RPMI8226 (cell line): ENCODE results near the gene DYSF.
"Not testable (repeated sequence)": the region's sequence is repeated elsewhere in the genome, so short reads cannot be mapped to it uniquely, and the experiment has no call there.

ENCODE experiments used
- DNase-seq: peaks from one replicate; pipeline ENCODE4 v3.0.0-alpha.2; 2015

Gene DYSF

DNA sequence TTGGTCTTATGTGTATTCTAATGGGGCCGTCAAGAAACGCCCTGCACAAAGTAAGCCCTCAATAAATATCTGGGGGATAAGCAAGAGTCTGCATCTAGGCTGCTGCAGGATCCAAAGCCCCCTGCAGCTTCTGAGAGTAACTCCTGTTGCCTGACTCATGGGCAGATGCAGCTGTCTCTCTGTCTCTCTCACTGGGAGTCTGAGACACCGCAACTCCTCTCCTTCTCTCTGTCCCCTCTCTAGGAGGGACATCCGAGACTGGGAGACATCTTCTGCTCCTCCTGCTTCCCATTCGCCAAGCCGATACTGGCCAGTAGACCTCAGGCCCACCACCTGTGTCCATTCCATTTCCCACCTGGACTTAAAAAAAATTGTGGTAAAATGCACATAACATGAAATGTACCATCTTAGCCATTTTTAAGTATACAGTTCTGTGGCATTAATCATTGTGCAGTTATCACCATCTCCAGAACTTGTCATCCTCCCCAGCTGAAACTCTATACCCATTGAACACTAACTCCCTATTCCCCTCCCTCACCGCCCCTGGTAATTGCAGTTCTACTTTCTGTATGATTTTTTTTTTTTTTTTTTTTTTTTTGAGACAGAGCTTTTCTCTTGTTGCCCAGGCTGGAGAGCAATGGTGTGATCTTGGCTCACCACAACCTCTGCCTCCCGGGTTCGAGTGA, 20.1 kb downstream of the DYSF start:
- no peak for DNase-seq

DNA sequence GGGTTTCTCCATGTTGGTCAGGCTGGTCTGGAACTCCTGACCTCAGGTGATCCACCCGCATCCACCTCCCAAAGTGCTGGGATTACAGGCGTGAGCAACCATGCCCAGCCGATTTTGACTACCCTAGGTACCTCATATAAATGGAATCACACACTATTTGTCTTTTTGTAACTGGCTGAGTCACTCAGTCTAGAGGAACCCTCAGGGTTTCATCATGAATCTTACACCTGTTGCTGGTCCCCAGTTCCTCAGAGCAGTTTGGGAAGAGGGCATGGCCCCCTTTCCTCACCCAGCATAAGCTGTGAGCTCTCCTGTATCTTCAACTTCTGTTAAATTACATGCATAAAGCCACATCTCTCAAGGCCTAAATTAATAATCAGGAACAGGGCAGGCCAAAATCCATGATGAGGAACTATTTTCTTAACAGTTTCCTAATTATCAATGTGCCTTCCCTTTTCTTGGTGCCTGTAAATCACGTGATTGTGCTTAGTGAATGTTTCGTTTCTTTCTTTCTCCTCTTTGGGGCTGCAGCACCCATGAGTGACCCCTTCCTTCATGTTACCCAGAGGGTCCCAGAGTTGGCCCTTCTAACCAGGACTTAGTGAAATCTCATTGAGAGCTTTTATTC, 20.9 kb downstream of the DYSF start:
- DNase-seq = no peak

DNA sequence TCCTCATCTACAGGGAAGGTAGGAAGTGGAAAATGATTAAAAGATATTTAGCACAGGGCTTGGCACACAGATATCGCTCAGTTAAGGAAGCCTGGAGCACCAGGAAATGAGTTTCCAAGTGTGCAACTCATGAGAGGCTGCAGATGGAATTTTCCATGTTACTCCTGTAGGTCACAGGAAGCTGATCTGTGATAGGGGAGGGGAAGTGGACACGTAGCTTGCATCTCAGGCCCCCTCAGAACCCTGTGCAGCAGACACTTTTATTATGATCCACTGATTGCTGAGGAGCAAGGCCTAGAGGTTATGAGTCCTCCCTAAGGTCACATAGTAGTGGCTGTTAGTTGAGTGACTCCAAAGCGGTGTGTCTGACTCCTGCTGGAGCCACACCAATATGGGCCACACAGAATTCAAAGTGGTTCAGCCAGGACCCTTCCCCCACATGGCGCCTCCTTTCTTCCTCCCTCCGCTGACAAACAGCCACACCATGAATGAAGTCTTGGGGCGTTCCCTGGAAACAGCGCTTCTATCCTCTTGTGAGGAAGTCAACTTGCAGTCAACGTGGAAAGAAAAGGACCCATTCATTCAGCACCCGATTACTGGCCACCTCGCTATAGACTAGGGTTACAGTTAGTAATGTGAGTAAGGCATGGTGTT, 21.5 kb downstream of the DYSF start:
- no peak for DNase-seq

DNA sequence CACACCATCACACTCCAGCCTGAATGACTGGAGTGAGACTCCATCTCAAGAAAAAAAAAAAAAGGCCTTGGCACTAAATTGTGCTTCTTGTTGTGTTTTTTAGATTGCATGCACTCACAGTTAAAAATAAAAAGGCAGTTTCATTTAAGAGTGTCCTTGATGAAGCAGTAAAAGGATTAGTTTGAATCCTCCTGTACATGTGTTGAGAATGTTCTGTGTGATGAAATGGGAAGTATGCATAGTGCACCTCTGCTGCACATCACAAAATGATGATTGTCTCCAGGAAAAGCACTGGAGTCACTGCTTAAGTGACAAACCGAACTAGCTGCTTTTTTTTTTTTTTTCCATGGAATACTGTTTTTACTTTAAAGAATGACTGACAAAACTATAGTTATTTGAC, 23.1 kb downstream of the DYSF start:
- no peak for DNase-seq

DNA sequence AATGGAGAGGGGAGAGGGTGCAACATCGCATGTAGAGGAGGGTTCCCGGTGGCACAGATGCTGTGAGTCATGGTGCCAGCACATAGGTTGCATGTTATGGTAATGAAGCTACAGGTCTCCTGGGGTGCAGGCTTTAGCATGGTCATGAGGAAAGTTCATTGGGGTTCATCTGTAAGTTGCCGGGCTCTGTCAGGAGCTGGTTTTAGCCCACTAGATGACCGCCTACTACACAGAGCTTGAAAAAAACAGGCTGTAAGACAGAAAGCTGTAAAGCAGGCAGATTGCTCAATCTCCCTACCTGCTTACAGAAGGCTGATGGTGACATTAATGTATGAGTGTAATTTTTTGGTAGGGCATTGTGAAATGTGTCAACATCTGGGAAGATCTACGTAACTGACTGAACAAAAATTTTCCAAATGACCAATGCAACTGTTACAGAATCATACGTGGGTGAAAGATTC, 23.9 kb downstream of the DYSF start:
- no peak for DNase-seq

DNA sequence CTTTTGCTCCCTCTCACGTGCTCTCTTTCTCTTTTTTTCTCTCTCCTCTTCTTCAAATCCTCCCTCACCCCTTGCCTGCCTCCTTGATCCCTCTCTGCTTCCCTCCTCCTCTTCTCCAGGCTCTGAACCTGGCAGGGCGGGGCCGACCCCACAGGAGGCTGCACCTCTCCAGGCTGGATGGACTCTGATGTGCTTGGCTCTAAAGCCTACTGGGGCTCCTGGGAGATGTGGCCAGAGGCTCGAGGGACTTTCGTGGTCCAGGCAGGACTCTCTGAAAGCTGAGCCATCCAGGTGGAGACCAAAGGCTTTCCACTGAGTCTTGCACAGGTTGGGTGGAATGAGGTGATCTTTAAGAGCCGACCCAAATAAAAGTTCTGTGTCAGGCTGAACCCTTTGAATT, 25.4 kb downstream of the DYSF start:
- no peak for DNase-seq

DNA sequence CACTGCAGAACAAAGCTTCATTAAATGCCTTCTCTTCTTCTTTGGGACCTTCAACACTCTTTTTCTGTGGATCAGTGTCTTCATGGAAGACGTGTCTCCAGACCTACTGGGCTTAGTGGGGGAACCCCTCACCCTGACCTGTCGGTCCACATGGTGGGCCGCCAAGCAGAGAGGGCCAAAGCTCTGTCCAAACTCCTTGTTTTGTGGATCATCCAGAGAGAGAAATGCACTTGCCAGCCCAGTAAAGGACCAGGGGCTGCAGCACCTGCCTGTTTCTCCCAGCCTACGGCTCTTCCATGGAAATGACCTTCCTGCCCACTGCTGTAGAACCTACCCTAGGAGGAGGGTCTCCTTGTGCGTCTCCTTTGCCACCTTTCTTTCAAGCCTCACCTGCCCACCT, 25.9 kb downstream of the DYSF start:
- no peak for DNase-seq

DNA sequence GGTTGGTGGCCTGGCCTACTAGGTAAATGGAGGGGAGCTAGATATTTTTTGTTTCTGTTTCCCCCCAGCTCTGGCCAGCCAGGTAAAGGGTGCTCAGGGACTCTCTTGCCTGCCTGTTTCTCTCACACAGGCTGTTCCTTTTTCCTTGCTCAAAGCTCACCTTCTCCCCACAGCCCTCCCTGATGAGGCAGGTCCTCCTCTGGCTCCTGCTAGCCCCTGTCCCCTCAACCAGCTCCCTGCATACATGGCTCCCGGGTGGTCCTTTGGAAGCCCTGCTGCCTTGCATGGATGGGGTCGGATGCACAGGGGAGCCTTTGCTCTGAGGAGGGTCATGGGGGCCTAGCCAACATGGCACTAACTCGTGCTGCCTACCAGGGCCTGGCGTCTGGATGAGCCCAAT, 27.8 kb downstream of the DYSF start:
- DNase-seq = no peak

DNA sequence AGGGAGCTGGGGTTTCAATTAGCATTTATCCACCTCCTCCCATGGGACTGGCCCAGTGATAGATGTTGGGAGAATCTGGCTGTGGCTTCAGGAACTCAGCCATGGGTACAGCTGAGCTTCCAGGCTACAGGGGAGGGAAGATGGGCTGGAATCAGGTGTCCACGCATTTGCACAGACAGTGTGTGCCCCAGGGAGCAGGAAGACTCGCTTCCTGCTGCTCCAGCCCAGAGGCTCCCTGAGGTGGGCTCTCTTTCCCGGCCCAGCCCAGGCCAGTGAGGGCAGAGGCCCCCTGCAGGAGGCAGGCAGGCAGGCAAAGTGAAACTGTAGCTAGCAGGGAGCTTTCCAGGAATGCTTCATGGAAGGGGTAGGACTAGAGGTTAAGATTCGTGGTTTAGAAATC, 28.7 kb downstream of the DYSF start:
- DNase-seq = no peak

DNA sequence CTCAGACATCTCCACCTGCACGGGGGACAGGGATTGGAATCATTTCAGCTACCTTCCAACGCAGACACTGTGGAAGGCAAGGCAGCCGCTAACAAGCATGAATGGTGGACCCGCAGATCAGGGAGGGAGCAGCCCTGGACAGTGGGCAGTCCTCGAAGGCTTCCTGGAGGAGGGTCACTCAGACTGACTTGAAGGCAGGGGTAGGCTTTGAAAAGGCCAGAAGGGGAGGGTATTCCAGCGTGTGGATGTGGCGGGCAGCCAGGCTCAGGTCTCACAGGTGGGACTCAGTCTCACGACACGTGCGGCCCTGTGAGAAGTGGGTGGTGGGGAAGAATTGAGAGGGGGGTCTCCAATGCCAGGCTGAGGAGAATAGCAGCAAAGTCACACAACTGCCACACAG, 29.9 kb downstream of the DYSF start:
- DNase-seq = no peak

DNA sequence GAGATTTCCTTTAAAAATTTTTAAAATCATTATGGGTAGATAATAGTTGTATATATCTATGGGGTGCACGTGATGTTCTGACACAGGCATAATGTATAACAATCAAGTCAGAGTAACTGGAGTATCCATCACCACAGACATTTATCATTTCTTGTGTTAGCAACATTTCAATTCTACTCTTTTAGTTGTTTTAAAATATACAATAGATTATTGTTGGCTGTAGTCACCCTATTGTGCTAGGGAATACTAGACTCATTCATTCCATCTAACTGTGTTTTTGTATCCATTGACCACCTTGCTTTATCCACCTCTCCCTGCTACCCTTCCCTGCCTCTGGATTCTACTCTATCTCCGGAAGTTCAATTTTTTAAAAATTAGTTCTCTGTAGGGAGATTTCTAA, 31.0 kb downstream of the DYSF start:
- no peak for DNase-seq

DNA sequence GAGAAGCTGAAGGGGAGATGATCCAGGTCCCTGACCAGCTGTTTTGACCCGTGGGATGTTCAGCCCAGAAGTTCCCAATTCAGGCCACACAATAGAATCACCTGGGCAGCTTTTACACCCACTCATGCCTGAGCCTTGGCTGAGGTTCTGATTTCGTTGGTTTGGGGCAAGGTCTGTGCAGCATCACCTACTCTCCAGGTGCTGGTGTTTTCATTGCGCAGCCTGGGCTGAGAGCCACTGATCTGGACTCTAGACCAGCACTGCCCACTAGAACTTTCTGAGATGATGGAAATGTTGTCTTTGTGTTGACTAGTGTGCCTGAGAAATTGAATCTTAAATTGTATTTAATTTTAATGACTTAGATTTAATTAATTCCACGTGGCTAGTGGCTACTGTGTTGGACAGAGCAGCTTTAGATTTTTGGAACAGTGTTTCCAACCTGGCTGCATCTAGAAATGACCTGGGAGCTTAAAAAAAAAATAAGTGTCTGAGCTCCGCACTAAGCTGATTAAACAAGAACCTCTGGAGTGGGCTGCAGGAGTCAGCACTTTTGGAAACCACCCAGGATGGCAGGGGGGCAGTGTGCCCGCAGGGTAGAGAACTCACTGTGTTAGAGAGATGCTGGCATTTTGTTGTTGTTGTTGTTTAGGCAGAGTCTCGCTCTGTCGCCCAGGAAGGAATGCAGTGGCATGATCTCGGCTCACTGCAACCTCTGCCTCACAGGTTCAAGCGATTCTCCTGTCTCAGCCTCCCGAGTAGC, 33.7 kb downstream of the DYSF start:
- DNase-seq = no peak

DNA sequence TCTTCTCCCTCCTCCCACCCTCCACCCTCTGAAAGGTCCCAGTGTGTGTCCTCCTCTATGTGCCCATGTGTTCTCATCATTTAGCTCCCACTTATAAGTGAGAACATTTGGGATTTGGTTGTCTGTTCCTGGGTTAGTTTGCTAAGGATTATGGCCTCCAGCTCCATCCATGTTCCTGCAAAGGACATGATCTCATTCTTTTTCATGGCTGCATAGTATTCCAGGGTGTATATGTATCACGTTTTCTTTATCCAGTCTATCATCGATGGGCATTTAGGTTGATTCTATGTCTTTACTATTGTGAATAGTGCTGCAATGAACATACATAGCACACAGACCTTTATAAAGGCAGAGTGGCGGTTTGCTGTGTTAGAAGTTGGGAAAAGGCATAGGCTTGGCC, 38.2 kb downstream of the DYSF start:
- not testable (repeated sequence) for DNase-seq

DNA sequence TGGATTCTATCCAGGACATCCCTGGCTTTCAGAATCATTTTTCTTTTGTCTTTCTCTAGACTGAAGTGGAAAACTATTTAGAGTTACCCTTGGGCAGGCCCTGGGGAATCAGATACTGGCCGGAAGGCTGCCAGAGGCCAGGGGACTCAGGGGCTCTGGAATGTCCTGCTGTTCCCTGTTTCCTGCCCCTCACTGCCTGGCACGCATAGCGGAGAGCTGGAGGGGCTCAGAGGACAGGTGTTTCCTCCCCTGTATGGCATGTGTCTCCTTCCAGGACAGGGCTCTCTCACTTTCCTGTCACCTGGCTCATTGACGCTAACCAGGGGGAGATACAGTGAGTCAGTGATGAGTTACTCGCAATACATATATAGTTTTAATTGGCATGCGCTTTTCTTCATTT, 38.8 kb downstream of the DYSF start:
- DNase-seq = no peak

DNA sequence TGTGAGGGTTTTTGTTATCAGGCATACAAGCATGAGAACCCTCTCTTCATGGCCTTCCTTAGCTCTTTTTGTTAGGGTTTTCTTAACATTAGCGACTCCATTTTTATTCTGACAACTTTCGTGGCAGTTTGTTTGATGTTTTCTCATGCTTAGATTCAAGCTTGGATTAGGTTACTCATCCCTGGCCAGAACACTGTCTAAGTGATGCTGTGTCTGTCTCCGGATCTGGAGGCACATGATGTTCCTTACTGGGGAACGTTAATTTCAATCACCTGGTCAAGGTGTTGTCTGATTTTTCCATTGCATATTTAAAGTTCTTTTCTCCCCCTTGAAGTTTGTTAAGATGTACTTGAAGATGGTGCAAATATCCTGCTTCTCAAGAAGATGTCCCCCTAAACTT, 40.7 kb downstream of the DYSF start:
- DNase-seq = no peak

DNA sequence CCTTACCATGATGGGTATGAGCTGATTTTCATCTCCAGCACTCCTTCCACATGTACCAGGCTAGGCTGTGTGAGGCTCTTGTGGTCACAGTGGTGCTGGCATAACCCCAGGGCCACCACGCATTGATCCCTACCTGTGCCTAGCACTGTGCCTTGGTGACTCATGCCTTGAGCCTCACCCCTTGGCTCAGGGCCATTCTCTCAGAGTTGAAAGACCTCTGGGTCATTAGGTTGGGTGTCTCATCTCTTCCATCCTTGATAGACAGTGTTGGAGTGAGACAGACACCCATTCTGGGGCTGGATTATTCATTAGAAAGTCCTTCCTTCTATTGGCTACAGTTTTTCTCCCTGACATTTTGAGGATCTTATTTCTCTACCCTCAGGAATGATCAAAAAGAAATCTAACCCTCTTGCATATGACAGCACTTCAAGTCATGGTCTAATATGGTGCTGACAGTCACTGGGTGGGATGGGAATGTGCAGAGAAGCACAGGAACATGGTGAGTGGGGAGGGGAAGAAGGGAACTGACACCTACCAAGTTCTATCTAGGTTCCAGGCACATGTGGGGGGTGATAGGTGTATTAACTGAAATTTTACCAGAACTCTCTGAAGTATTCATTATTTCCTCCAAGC, 41.3 kb downstream of the DYSF start:
- DNase-seq = no peak

DNA sequence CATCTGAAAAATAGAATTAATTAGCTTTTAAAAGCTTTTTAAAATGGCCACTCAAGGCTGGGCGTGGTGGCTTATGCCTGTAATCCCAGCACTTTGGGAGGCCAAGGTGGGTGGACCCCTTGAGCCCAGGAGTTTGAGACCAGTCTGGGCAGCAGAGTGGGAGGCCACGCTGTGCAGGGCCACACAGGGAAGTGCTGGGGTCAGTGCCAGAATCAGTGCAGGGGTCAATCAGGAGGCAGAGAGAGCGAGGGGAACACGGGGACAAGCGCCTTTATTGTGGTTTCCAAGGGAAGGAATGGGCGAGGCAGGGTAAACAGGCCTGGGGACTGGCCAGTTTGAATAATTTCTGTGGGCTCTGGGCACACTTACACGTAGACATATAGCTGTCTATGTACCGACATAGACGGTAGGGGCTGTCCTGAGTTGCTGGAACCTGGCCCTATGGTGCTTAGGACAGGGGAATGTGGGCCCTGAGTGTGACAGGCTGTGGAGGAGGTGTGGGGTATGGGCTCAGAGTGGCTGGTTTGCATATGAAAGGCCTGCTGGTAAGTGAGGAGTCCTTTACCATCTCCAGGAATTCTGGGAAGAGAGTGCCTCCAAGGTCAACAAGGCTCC, 42.9 kb downstream of the DYSF start:
- DNase-seq = no peak

DNA sequence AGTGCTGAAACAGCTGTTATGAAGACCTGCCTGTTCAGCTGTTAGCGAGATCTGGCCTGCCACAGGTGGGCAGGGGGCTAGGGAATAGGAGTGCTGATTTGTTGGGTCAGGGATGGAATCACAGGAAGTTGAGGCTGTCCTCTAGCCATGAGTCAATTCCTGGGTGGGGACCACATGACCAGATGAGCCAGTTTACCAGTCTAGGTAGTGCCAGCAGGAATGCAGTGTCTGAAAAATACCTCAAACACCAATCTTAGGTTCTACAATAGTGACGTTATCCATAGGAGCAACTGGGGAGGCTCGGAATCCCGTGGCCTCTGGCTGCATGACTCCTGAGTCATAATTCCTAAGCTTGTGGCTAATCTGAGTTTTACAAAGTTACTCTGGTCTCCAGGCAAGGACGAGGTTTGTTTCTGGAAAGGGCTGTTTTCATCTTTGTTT, 44.9 kb downstream of the DYSF start:
- DNase-seq = no peak

DNA sequence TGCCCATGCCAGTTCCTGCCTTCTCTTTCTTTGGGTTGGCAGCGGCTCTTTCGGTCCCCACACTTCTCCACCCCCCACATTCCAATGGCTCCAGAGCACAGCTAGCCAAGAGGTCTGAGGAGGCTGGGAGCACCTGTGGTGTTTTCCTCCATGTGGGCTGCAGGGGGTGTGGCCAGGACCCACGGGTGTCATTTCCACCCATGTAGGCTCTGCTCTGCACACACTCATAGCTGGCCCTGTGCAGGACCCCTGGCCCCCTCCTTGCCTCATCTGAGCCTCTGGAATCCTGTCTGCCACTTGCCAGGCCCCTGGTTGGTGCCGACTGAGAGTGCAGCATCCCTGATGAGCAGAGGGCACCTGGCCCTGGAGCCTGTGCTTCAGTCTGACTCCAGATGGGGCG, 46.3 kb downstream of the DYSF start:
- DNase-seq = no peak

DNA sequence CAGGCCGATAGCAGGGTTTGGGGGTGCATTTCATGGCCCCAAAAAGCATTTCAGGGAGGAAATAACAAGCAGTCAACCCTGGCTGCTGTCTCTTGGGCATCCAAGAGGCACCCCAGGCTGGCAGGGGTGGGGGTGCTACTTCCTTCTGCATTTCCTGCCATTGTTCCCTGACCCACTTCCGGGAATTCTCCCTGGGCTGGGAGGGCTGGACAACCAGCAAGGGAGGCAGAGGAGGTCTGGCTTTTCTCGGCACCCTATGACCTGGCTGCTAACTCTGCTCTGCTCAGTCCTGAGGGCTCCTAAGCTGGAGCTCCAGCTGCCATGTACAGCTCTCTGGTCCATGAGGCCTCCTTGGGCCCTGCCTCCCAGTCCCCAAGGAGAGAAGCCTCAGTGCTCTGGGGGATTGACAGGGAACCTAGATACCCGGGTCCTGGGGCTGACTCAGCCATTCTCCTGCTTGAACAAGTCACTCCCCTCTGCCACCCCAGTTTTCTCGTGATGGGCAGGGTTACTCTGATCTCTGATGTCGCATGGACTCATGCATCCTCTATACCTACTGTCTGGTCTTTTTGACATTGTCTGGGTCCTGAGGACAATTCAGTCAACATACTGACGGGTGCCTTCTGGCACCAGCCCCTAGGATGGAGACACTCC, 47.2 kb downstream of the DYSF start:
- no peak for DNase-seq

DNA sequence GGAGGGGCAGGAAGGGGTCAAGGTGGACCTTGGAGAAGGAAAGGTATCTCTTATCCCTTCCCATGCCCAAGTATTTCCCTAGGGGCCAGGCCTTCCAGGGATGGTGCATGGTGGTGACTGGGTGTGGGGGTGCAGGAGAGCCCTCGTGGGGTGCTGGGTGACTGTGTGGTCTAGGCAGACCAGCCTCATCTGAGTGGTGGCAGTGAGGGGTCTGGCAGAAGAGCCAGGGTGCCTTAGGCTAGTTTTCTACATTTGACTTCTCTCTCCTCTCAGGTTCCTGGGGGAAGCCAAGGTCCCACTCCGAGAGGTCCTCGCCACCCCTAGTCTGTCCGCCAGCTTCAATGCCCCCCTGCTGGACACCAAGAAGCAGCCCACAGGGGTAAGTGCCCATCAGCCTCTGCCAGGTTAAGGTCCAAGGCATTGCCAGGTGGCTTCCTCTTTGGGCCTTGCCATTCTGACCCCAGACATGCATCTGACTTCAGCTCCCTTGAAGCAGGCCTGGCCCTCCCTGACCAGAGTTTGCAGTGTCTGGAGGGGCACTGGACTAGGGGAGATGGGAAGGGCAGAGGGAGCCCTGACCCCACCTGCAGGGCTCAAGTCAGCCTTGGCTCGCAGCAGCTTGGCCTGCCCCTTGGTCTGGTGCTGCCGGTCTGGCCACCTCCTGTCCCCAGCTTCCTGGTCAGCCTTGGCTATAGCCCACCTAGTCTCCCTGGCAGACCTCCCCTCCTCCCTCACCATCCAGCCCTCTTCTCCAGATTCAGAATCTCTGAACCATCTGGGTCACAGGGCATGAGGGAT, 49.8 kb downstream of the DYSF start:
- DNase-seq = no peak
